ENCODE results near the gene ACTL6A.
"Not testable (repeated sequence)": the region's sequence is repeated elsewhere in the genome, so short reads cannot be mapped to it uniquely, and the experiment has no call there.

ACTL6A gene

GRCh38 chr3:179562591-179563270, at the start of gene ACTL6A:
Gene ACTL6A (plus strand): TSS chr3:179562926. CDS start chr3:179563093, 167 bp downstream.
- peak; percentile 98 to 99 for DNase-seq (ENCODE audit: low read depth in 2 of 2)

GRCh38 chr3:179513862-179514261, 48.9 kb upstream of the ACTL6A start:
- DNase-seq (ENCODE audit: low read depth in 2 of 2) = no peak

DNA sequence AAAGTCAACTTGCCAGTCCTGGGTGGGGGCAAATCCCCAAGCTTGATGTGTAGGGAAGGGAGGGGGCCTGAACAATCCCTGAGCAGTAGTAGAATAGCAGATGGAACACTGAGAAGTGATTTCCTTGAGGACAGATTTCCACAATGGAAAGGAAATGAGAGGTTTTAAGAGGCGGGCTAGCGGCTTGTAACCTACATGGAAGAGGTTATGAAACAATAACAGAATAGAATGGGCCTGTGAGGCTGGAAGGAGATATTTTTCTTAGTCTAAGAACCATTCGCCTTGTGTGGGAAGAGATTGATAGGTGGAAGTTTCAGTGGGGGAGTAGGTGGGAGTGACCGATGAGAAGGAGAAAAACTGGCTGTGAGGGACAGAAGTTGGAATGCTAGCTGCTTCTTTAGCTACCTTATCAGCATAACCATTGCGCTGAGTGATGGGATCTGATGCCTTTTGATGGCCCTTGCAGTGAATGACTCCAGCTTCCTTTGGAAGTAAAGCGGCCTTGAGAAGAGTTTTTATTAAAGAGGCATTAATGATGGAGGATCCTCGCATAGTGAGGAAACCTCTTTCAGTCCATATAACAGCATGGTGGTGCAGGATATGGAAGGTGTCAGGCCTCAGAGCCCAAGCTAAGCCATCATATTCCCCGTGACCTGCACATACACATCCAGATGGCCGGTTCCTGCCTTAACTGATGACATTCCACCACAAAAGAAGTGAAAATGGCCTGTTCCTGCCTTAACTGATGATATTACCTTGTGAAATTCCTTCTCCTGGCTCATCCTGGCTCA, 46.1 kb upstream of the ACTL6A start:
- DNase-seq (ENCODE audit: low read depth in 2 of 2) = not testable (repeated sequence)

DNA sequence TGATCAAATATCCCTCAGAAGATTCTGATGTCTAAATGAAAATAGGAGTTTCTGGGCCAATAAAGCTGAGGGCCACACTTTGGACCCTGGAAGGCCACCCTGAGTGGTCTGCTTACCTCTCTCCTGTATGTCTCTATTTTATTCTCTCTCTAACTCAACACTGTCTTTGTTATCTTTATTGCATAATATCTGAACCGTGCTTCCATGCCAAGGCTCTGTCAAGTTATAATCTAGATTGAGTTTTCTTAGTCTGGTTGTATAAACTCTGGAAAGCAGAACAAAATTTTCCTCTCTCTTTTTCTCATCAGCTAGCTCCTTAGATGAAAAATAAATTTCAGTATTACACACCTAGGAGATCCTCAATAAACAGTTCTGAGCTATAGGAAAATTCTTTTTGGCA, 36.2 kb upstream of the ACTL6A start:
- DNase-seq (ENCODE audit: low read depth in 2 of 2) = no peak

DNA sequence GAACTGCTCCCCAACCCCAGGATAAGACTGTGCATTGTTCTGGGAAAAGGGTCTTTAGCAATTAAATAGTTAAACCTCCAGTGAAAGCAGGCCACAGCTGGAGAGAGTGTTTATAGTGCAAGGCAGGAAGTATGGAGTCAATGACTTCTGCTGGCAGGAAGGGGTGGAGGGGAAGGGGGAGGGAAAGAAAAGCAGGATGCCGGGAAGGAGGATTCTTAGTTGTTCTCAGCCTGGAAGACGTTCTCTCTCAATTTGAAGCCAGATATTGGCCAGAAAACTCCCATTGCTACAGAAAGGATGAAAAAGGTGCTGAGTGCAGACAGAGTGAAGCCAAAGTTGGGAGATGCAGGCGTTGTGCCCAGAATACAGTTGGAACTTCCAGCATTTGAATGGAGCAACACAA, 35.7 kb upstream of the ACTL6A start:
- no peak for DNase-seq (ENCODE audit: low read depth in 2 of 2)

DNA sequence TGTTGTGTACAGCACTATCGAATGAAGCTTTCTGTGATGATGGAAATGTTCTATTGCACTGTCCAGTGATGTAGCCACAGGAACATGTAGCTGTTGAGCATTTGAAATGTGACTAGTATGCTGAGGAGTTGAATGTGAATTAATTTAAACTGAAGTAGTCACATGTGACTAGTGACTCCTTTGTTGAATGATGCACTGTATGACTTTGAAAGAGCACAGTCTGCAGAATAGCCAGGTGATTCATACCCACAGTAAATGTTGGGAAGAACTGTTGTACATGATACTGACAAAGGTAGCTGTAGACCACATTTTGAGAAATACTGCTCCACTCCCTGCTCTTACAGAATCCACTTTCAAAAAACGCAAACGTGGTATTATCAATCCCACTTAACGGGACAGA, 34.0 kb upstream of the ACTL6A start:
- DNase-seq (ENCODE audit: low read depth in 2 of 2) = no peak

DNA sequence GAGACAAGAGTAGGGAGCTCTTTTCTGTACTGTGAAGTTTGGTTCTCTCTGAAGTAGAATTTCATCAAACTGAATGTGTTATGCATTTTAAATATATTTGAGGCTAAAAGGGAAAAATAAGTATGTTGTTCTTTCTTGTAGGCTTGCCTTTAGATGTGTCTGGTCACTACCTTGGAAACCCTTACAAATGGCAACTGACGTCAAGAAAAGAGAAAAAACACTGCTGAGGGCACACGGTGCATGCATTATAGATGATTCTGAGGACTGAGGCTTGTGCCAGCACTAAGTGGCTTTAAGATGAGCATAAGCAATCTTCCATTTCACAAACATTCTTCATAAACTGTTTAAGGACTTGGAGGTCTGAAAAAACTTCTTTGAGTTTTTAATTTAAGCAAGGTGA, 31.1 kb upstream of the ACTL6A start:
- no peak for DNase-seq (ENCODE audit: low read depth in 2 of 2)

DNA sequence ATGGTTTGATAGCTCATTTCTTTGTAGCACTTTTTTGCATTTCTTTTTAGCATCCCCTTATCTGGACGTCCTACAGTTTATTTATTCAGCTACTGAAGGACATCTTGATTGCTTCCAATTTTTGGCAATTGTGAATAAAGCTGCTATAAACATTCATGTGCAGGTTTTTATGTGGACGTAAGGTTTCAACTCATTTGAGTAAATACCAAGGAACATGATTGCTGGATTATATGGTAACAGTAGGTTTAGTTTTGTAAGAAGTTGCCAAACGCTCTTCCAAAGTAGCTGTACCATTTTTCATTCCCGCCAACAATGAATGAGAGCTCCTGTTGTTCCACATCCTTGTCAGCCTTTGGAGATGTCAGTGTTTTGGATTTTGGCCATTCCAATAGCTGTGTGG, 29.5 kb upstream of the ACTL6A start:
- no peak for DNase-seq (ENCODE audit: low read depth in 2 of 2)

- no peak for DNase-seq (ENCODE audit: low read depth in 2 of 2)
Measured at GRCh38 chr3:179536256-179536655, 26.5 kb upstream of the ACTL6A start.

GRCh38 chr3:179541094-179541493, 21.6 kb upstream of the ACTL6A start:
- no peak for DNase-seq (ENCODE audit: low read depth in 2 of 2)

GRCh38 chr3:179541596-179541995, 21.1 kb upstream of the ACTL6A start:
- DNase-seq (ENCODE audit: low read depth in 2 of 2) = no peak

GRCh38 chr3:179542375-179542774, 20.4 kb upstream of the ACTL6A start:
- no peak for DNase-seq (ENCODE audit: low read depth in 2 of 2)

DNA sequence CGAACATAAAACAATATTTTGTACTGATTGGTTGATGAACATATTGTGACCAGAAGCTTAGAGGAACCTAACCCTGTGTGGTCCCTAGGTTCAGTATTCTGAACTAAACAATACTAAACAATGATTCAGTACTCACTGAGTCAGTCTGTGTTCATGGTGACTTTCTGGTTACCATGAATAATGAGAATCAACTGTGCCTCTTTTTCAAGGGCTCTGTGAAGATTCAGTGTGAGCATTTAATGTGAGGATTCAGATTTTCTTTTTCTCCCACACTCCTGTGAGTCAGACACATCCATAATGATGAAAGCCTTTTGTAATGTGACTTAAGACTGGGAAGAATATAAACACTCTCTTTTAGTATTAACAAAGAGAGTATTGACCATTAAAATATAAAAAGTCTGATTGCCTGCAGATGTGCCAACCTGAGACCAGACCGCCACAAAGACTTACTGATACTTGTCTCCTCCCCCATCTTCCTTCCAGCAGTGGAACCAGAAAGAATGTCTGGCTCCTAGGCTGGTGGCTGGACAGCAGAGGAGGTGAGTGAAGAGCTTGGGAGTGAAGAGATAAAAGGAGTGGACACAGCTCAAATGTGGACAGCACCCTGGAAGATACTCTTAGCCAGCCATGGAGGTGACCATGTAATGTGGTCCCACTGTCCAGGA, 17.6 kb upstream of the ACTL6A start:
- DNase-seq (ENCODE audit: low read depth in 2 of 2) = no peak

DNA sequence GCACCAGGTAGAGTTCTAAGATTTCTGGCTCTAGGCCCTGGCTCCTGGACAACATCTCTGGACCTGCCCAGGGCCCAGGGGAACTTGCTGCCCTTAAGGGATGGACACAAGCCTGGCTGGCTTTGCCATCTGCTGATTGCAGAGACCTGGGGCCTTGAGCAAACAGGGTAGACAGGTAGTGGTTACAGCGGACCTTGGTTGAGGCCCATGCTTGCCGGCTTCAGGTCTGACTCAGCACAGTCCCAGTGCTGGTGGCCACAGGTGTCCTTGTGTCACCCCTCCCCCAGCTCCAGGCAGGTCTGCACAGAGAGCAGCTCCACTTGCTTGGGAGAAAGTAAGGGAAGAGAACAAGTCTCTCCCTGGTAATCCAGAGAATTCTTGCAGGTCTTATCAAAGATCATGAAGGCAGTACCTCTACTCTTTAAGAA, 15.9 kb upstream of the ACTL6A start:
- no peak for DNase-seq (ENCODE audit: low read depth in 2 of 2)

DNA sequence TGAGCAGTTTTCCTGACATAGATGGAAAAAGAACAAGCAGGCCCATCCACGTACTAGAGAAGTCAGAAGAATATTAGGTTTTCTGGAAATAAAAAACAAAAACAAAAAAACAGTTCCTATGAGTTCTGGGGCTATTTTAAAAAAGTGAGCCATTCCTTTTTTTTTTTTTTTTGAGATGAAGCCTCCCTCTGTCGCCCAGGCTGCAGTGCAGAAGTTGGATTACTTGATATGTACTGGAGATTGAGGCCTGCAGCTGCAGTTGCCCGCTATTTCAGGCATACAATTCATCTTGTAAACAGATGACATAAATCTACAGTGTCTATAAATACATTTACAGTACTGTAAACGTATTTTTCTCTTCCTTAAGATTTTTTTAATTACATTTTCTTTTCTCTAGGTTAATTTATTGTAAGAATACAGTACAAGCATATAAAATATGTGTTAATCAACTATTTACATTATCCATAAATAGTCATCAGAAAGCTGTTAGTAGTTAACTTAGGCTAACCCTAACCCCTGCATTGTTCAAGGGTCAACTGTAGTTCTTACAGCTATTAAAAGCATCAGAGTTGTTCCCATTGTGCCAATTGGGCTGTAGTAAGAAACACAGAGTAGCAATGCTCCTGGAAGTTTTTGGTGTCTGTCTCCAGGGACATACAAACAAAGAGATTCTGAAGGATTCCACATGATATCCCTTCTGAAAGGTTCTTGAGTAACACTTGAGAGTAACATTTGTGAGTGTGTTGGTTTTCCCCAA, 11.2 kb upstream of the ACTL6A start:
- no peak for DNase-seq (ENCODE audit: low read depth in 2 of 2)

DNA sequence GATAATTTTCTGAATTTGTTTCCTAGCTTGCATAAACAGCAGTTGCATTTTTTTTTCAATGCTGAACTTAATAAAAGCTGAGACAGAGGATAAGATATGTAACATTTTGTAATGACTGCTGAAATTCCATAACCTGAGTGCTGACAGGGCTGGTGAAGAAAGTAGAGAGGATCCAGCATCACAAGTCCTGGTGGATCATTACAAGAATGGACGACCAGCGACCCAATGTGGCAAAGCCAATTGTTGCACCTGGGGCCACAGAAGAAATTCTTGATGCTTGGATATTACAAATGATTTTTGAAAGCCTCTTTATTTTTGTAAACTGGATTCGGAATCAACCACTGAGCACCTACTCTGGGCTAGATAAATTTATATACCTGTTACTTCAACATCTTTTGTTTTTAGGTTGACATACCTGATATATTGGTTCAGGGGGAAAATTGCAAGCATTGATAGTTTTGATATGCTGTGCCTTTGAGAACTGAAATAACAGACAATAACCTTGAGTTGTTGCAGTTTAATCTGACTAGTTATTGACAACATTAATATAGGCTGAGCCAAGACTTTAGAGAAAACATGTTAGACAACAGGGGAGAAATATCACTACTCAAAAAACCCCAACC, 3.9 kb upstream of the ACTL6A start:
- peak in 1 of 2 donors; percentile 16 for DNase-seq (ENCODE audit: low read depth in 2 of 2)

DNA sequence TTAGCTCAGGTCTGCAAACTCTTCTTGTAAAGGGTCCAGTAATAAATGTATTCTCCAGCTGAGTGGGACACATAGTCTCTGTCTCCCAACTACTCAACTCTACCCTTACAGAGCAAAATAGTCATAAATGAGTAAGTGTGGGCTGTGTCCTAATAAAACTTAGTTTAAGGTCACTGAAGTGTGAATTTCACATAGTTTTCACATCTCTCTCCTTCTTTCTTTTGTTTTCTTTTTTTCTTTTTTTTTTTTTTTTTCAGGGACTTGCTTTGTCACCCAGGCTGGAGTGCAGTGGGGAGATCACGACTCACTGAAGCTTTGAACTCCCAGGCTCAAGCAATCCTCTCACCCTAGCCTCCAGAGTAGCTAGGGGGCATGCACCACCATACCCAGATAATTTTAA, 1.9 kb upstream of the ACTL6A start:
- DNase-seq (ENCODE audit: low read depth in 2 of 2) = no peak

DNA sequence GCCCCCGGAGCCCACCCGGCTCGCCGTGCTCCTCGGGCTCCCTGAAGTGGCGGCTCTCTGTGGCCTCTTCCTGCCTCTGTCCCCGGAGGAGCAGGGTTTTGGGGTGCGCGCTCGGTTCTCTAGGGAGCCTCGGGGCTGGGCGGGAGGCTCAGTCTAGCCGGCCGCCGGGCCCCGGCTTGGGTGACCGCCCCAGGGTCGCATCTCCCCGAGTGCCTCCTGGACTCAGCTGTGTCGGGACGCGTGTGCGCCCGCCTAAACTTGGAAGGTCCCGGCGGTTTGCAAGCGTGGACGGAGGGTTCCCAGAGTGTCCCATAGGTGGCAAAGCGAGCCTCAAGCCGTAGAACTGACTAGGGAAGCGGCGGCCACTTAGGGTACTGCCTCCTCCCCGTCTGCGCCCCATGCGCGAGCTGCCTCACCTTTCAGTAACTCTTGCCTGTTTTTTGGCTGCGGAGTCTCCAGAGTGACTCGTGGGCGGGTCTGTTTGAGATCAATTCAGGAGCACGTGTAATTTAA, 601 bp downstream of the ACTL6A start:
- DNase-seq (ENCODE audit: low read depth in 2 of 2) = peak; percentile 45 to 50

DNA sequence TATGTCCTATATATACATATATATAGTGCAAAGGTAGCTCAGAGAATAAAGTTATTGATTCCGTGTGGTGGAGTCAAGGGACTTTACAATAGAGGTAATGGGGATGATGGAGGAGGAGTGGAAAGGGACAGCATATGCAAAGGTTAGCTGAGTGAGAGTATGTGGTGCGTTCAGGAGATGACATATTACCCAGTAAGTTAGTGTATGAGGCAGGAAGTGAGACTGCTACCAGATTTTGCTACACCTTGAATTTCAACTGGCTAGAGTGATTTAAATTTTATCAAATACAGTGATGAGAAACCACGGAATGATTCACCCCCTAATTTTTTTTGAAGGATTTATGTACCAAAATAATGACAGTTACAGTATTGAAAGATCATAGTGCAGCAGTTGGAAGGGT, 2.8 kb downstream of the ACTL6A start:
- DNase-seq (ENCODE audit: low read depth in 2 of 2) = no peak

GRCh38 chr3:179580992-179581391, 18.3 kb downstream of the ACTL6A start:
- no peak for DNase-seq (ENCODE audit: low read depth in 2 of 2)

DNA sequence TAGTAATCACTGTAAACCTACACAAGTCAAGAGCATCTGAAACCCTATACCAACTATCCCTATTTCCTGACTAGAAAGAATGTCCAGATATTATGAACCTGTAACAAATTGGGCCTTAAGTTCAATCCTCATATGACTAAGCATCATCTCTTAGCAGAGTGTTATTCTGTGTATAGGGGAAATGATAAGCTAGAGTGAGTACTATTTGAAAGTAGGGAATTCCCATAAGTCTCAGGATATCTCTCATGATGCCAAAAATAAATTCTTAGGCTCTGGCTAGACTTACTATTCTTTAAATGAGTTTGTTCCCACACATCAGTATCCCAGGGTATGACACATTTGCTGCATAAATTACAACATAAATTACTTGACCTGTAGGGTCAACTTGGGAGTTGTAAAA, 26.4 kb downstream of the ACTL6A start:
- no peak for DNase-seq (ENCODE audit: low read depth in 2 of 2)

Data from stimulated activated CD4-positive, alpha-beta T cell treated with anti-CD3 and anti-CD28 coated beads, Interleukin-1b, Interleukin-23, amount 100 ng/mL, for 4 hours (primary cell).